SH-SY5Y (cell line): ENCODE results near the gene IL19.

Source experiments
- GATA2 ChIP-seq: IDR thresholded peaks from 2 replicates; pipeline ENCODE4 v1.6.1; 2011; ENCODE audit warnings: mild to moderate bottlenecking, low read depth, low read length
- GATA3 ChIP-seq: IDR thresholded peaks from 2 replicates; pipeline ENCODE4 v1.6.1; 2011; ENCODE audit warnings: low read depth, mild to moderate bottlenecking, low read length, moderate library complexity

GRCh38 chr1:206782448-206782847 is 11.9 kb downstream of the IL19 start:
- TF ChIP-seq GATA3 (no peak), GATA2 (no peak)
